GM12891 (cell line): ENCODE results near the gene MSANTD3.

Experiments
- DNase-seq: peaks from one replicate; pipeline ENCODE4 v3.0.0; 2011; ENCODE audit warnings: low spot score; ENCODE audit not compliant: insufficient read length
- FAIRE-seq: peaks from 2 replicates; lab custom pipeline; 2011; peaks lifted over from hg19 to GRCh38; lab: Jason Lieb, UNC
- PAX5 ChIP-seq: IDR thresholded peaks from 2 replicates; pipeline ENCODE4 v1.6.1; 2011; ENCODE audit warnings: low read length, moderate library complexity, mild to moderate bottlenecking; ENCODE audit not compliant: insufficient read depth, severe bottlenecking
- POLR2A ChIP-seq: IDR thresholded peaks from 2 replicates; pipeline ENCODE4 v1.6.1; 2011; ENCODE audit warnings: low read depth, low read length, control low read depth
- POLR2AphosphoS5 ChIP-seq: IDR thresholded peaks from 2 replicates; pipeline ENCODE4 v1.6.1; 2011; ENCODE audit warnings: low read depth, low read length, control low read depth
- POU2F2 ChIP-seq: IDR thresholded peaks from 2 replicates; pipeline ENCODE4 v1.6.1; 2011; ENCODE audit warnings: low read depth, mild to moderate bottlenecking, control low read depth, low read length, moderate library complexity
- SPI1 ChIP-seq: IDR thresholded peaks from 2 replicates; pipeline ENCODE4 v1.6.1; 2011; ENCODE audit warnings: low read depth, low read length, control low read depth
- TAF1 ChIP-seq: IDR thresholded peaks from 2 replicates; pipeline ENCODE4 v1.6.1; 2011; ENCODE audit warnings: low read depth, low read length, control low read depth

MSANTD3 gene

GRCh38 chr9:100455470-100455869 is 28.5 kb downstream of the MSANTD3 start:
- no peak for DNase-seq
- no peak for TF ChIP-seq SPI1
- no peak for TF ChIP-seq PAX5
- TF ChIP-seq POLR2A: no peak
- TF ChIP-seq TAF1: no peak
- TF ChIP-seq POLR2AphosphoS5: no peak
- no peak for TF ChIP-seq POU2F2
- FAIRE-seq: no peak

GRCh38 chr9:100457517-100457916 is 30.6 kb downstream of the MSANTD3 start:
- no peak for FAIRE-seq
- TF ChIP-seq PAX5 (no peak), SPI1 (no peak), POLR2A (no peak), POLR2AphosphoS5 (no peak), TAF1 (no peak), POU2F2 (no peak)
- no peak for DNase-seq

GRCh38 chr9:100459963-100460362 is 33.0 kb downstream of the MSANTD3 start:
- DNase-seq (no peak), FAIRE-seq (no peak)
- TF ChIP-seq POU2F2 (no peak), SPI1 (no peak), POLR2AphosphoS5 (no peak)

GRCh38 chr9:100465274-100465673 is 38.3 kb downstream of the MSANTD3 start:
- TF ChIP-seq SPI1 (no peak), POU2F2 (no peak), PAX5 (no peak), POLR2A (no peak), POLR2AphosphoS5 (no peak), TAF1 (no peak)
- no peak for DNase-seq
- no peak for FAIRE-seq

- DNase-seq (no peak), FAIRE-seq (no peak)
- TF ChIP-seq POLR2AphosphoS5 (no peak), POU2F2 (no peak), SPI1 (no peak), TAF1 (no peak), PAX5 (no peak), POLR2A (no peak)
These were observed 38.8 kb downstream of the MSANTD3 start for GRCh38 chr9:100465761-100466160.

GRCh38 chr9:100466171-100466828 is 39.4 kb downstream of the MSANTD3 start:
- no peak for FAIRE-seq
- TF ChIP-seq SPI1 (no peak), PAX5 (no peak), POU2F2 (no peak), TAF1 (no peak), POLR2A (no peak), POLR2AphosphoS5 (no peak)

GRCh38 chr9:100466829-100467221 is 39.9 kb downstream of the MSANTD3 start:
- DNase-seq: no peak
- no peak for FAIRE-seq
- TF ChIP-seq POLR2AphosphoS5: no peak
- TF ChIP-seq SPI1: no peak
- no peak for TF ChIP-seq PAX5
- no peak for TF ChIP-seq TAF1
- TF ChIP-seq POU2F2: no peak
- no peak for TF ChIP-seq POLR2A

More at GRCh38 chr9:100466171-100466828, 39.4 kb downstream of the MSANTD3 start:
- no peak for DNase-seq

GRCh38 chr9:100468041-100468440 is 41.1 kb downstream of the MSANTD3 start:
- no peak for DNase-seq
- FAIRE-seq: no peak
- TF ChIP-seq POLR2AphosphoS5 (no peak), POLR2A (no peak), SPI1 (no peak), POU2F2 (no peak), TAF1 (no peak), PAX5 (no peak)

GRCh38 chr9:100472268-100472667 is 45.3 kb downstream of the MSANTD3 start:
- FAIRE-seq: no peak
- TF ChIP-seq POU2F2: no peak
- TF ChIP-seq POLR2AphosphoS5: no peak
- TF ChIP-seq PAX5: no peak
- no peak for TF ChIP-seq POLR2A
- TF ChIP-seq TAF1: no peak
- no peak for TF ChIP-seq SPI1
- no peak for DNase-seq

GRCh38 chr9:100472788-100473275 is 45.9 kb downstream of the MSANTD3 start, which contains the start of gene TMEFF1:
Gene TMEFF1 (plus strand): TSS chr9:100473149. CDS start chr9:100473545, 396 bp downstream.
- no peak for TF ChIP-seq SPI1
- no peak for TF ChIP-seq POLR2A
- TF ChIP-seq POLR2AphosphoS5: no peak
- no peak for TF ChIP-seq TAF1
- no peak for TF ChIP-seq POU2F2
- no peak for TF ChIP-seq PAX5
- no peak for FAIRE-seq
- peak; percentile 68 for DNase-seq
